H9 (cell line): ENCODE measurements around the gene RAF1. TPM values are rescaled to one million over a fixed set of nuclear protein-coding genes. Genes with fewer than 3 reads are reported as not detected.

Experiments
- DNase-seq: peaks from one replicate; pipeline ENCODE4 v3.0.0-alpha.2; 2017
- H2AFZ ChIP-seq: one replicate; pipeline ENCODE4 v1.6.1; 2013; ENCODE audit warnings: mild to moderate bottlenecking, low read length, control low read depth, moderate library complexity
- H2AK5ac ChIP-seq: 2 replicates; pipeline ENCODE4 v1.6.1; 2013; ENCODE audit warnings: low read length, control low read depth, mixed read lengths; ENCODE audit not compliant: insufficient read length
- H2BK120ac ChIP-seq: one replicate; pipeline ENCODE4 v1.6.1; 2013; ENCODE audit warnings: low read depth, mild to moderate bottlenecking, low read length, control low read depth, inconsistent platforms; ENCODE audit not compliant: poor library complexity, severe bottlenecking
- H2BK12ac ChIP-seq: 2 replicates; pipeline ENCODE4 v1.6.1; 2013; ENCODE audit warnings: low read length, control low read depth, mixed read lengths, low read depth; ENCODE audit not compliant: insufficient read length
- H2BK15ac ChIP-seq: 2 replicates; pipeline ENCODE4 v1.6.1; 2013; ENCODE audit warnings: low read depth, low read length, control low read depth
- H2BK20ac ChIP-seq: one replicate; pipeline ENCODE4 v1.6.1; 2013; ENCODE audit warnings: low read depth, mild to moderate bottlenecking, low read length, control low read depth, inconsistent platforms; ENCODE audit not compliant: poor library complexity, severe bottlenecking
- H2BK5ac ChIP-seq: 2 replicates; pipeline ENCODE4 v1.6.1; 2013; ENCODE audit warnings: low read length, control low read depth, mixed read lengths; ENCODE audit not compliant: insufficient read length
- H3K14ac ChIP-seq: 2 replicates; pipeline ENCODE4 v1.6.1; 2013; ENCODE audit warnings: low read length, control low read depth; ENCODE audit not compliant: insufficient read depth
- H3K18ac ChIP-seq: 2 replicates; pipeline ENCODE4 v1.6.1; 2013; ENCODE audit warnings: low read depth, mild to moderate bottlenecking, mixed read lengths, low read length, control low read depth; ENCODE audit not compliant: insufficient read length
- H3K23ac ChIP-seq: 2 replicates; pipeline ENCODE4 v1.6.1; 2013; ENCODE audit warnings: low read length, control low read depth, mixed read lengths, low read depth; ENCODE audit not compliant: insufficient read length
- H3K23me2 ChIP-seq: 2 replicates; pipeline ENCODE4 v1.6.1; 2013; ENCODE audit warnings: low read depth, mild to moderate bottlenecking, mixed read lengths, low read length, control low read depth; ENCODE audit not compliant: insufficient read length, poor library complexity, severe bottlenecking
- H3K27ac ChIP-seq: 2 replicates; pipeline ENCODE4 v1.5.1; 2013; ENCODE audit warnings: low read length, control low read depth, mixed read lengths, low read depth; ENCODE audit not compliant: insufficient read length
- H3K27me3 ChIP-seq: 2 replicates; pipeline ENCODE4 v1.6.1; 2013; ENCODE audit warnings: low read length, control low read depth, inconsistent platforms; ENCODE audit not compliant: insufficient read depth
- H3K4ac ChIP-seq: 2 replicates; pipeline ENCODE4 v1.6.1; 2013; ENCODE audit warnings: low read depth, mild to moderate bottlenecking, control low read depth, inconsistent platforms, low read length, moderate library complexity
- H3K4me1 ChIP-seq: 2 replicates; pipeline ENCODE4 v1.6.1; 2013; ENCODE audit warnings: low read length, control low read depth, inconsistent platforms; ENCODE audit not compliant: insufficient read depth
- H3K4me2 ChIP-seq: 2 replicates; pipeline ENCODE4 v1.6.1; 2013; ENCODE audit warnings: low read length, control low read depth, mixed read lengths; ENCODE audit not compliant: insufficient read length, insufficient read depth
- H3K56ac ChIP-seq: 2 replicates; pipeline ENCODE4 v1.6.1; 2013; ENCODE audit warnings: low read depth, mild to moderate bottlenecking, mixed read lengths, low read length, control low read depth; ENCODE audit not compliant: insufficient read length
- H3K79me1 ChIP-seq: 2 replicates; pipeline ENCODE4 v1.6.1; 2013; ENCODE audit warnings: low read depth, mild to moderate bottlenecking, moderate library complexity, low read length, control low read depth, inconsistent platforms; ENCODE audit not compliant: insufficient read depth, poor library complexity, severe bottlenecking
- H3K79me2 ChIP-seq: 2 replicates; pipeline ENCODE4 v1.6.1; 2013; ENCODE audit warnings: low read length, control low read depth, inconsistent platforms; ENCODE audit not compliant: insufficient read depth
- H3K9ac ChIP-seq: 2 replicates; pipeline ENCODE4 v1.6.1; 2013; ENCODE audit warnings: low read length, control low read depth, mixed read lengths; ENCODE audit not compliant: insufficient read length; ENCODE audit errors: extremely low read depth
- H3K9me3 ChIP-seq: one replicate; pipeline ENCODE4 v1.6.1; 2013; ENCODE audit warnings: low read depth, low read length, inconsistent platforms; ENCODE audit not compliant: control insufficient read depth
- H3T11ph ChIP-seq: one replicate; pipeline ENCODE4 v1.6.1; 2013; ENCODE audit warnings: mild to moderate bottlenecking, low read length, control low read depth, inconsistent platforms
- H4K20me1 ChIP-seq: one replicate; pipeline ENCODE4 v1.6.1; 2013; ENCODE audit not compliant: control insufficient read depth, insufficient read length, insufficient read depth
- H4K5ac ChIP-seq: 2 replicates; pipeline ENCODE4 v1.6.1; 2013; ENCODE audit warnings: low read depth, mild to moderate bottlenecking, mixed read lengths, low read length, control low read depth; ENCODE audit not compliant: insufficient read length
- H4K8ac ChIP-seq: replicated peaks from 2 replicates; pipeline ENCODE4 v1.6.1; 2013; ENCODE audit warnings: low read length, control low read depth, mixed read lengths, low read depth; ENCODE audit not compliant: insufficient read length
- H4K91ac ChIP-seq: 2 replicates; pipeline ENCODE4 v1.6.1; 2013; ENCODE audit warnings: low read depth, mild to moderate bottlenecking, moderate library complexity, mixed read lengths, low read length, control low read depth; ENCODE audit not compliant: insufficient read length
- H3K27ac Mint-ChIP-seq, 3 experiments: 2 replicates in 2 of 3; 3 replicates in 1 of 3; pipeline ENCODE4 v1.8.0; 2020 to 2021; ENCODE audit warnings: mixed read lengths in 3 of 3, mild to moderate bottlenecking in 1 of 3, moderate library complexity in 1 of 3
- H3K27me3 Mint-ChIP-seq: 2 replicates; pipeline ENCODE4 v1.8.0; 2021; ENCODE audit warnings: low read depth, mild to moderate bottlenecking, moderate library complexity, mixed read lengths
- H3K36me3 Mint-ChIP-seq, 3 experiments: 2 replicates in 2 of 3; 3 replicates in 1 of 3; pipeline ENCODE4 v1.8.0; 2020 to 2021; ENCODE audit warnings: low read depth in 3 of 3, mixed read lengths in 3 of 3; ENCODE audit not compliant: insufficient read depth in 1 of 3
- H3K4me1 Mint-ChIP-seq, 2 experiments: 2 replicates each; pipeline ENCODE4 v1.8.0; 2020; ENCODE audit warnings: mixed read lengths in 2 of 2
- H3K4me3 Mint-ChIP-seq, 2 experiments: 2 replicates in 1 of 2; 3 replicates in 1 of 2; pipeline ENCODE4 v1.8.0; 2020 to 2021; ENCODE audit warnings: mild to moderate bottlenecking in 2 of 2, mixed read lengths in 2 of 2, moderate library complexity in 1 of 2
- H3K9me3 Mint-ChIP-seq, 2 experiments: 2 replicates in 1 of 2; 3 replicates in 1 of 2; pipeline ENCODE4 v1.8.0; 2020; ENCODE audit warnings: mild to moderate bottlenecking in 2 of 2, mixed read lengths in 2 of 2, moderate library complexity in 1 of 2
- CTCF ChIP-seq: fragments of 200-600 bp; sonication (generic); conservative IDR thresholded peaks from 3 replicates; pipeline ENCODE4 v1.8.0; 2021; ENCODE audit warnings: antibody characterized with exemption, mild to moderate bottlenecking
- total RNA-seq: library from RNA; stranded (reverse); gene quantifications from 2 replicates; pipeline ENCODE4 v1.2.1, GENCODE V29; 2021

RAF1 gene
- total RNA-seq, 1 experiment from 2014 or later = 112 TPM

- Mint-ChIP-seq H3K27ac (no peak overlapping the region), H3K36me3 (peaks cover 21 to 29% (median 26%) of the 10 kb centered on the region in 3 experiments; a peak in 6 of 7 replicates), H3K4me1 (peaks cover 26 to 27% of the 10 kb centered on the region in 2 experiments), H3K27me3 (no peaks in the 10 kb centered on the region), H3K9me3 (no peaks in the 10 kb centered on the region), H3K4me3 (no peak overlapping the region)
- H2BK15ac ChIP-seq = no peak overlapping the region
- no peaks in the 10 kb centered on the region for H3K9me3 ChIP-seq
- H2AFZ ChIP-seq = no peak overlapping the region
- H4K5ac ChIP-seq = no peak overlapping the region
- no peak overlapping the region for H4K91ac ChIP-seq
- no peak overlapping the region for H2BK120ac ChIP-seq
- H3K23me2 ChIP-seq = no peaks in the 10 kb centered on the region
- H2BK12ac ChIP-seq = no peak overlapping the region
- no peak overlapping the region for H3T11ph ChIP-seq
- H3K9ac ChIP-seq = no peak overlapping the region
- no peak overlapping the region for H3K4me2 ChIP-seq
- H2BK5ac ChIP-seq = no peak overlapping the region
- no peak overlapping the region for H3K4ac ChIP-seq
- no peaks in the 10 kb centered on the region for H3K27me3 ChIP-seq
- H3K56ac ChIP-seq = no peak overlapping the region
- H3K18ac ChIP-seq = no peak overlapping the region
- no peak for DNase-seq
- H3K4me1 ChIP-seq = no peaks in the 10 kb centered on the region
- H3K27ac ChIP-seq = no peak overlapping the region
- no peak overlapping the region for H2BK20ac ChIP-seq
- H3K79me2 ChIP-seq = peaks cover 21% of the 10 kb centered on the region; the same call in 1 of the 2 replicates
- H3K14ac ChIP-seq = no peak overlapping the region
- H2AK5ac ChIP-seq = no peak overlapping the region
- no peaks in the 10 kb centered on the region for H4K20me1 ChIP-seq
- no peak overlapping the region for H4K8ac ChIP-seq
- H3K23ac ChIP-seq = no peak overlapping the region
- TF ChIP-seq CTCF = no peak
- H3K79me1 ChIP-seq = peaks cover 8% of the 10 kb centered on the region
Observed at GRCh38 chr3:12566976-12567375, 96.9 kb downstream of the RAF1 start.
